ENCODE data around the gene ITPKB.

The ITPKB gene

DNA sequence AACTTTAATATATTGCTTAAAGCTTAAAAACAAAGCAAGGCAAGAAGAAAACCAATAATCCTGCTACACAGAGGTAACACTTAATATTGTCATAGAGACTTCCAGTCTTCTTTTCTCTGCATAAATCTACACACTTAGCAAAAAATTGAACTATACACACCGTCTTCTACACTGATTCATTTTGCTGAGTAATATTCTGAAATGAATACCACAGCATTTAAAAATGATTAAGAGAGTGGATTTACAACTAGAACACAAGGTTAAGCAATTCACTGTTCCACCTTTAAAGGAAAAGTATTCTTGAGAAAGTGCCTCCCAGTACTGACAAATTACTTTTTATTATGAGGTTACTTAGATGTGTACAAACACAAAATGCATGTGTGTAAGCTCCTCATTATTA, 22.2 kb upstream of the ITPKB start:
- Histone ChIP-seq H3K27me3 (ENCODE audit: insufficient read depth, poor library complexity, severe bottlenecking) (peaks cover 2% of the 10 kb centered on the region), H3K4me3 (replicated peaks; ENCODE audit: insufficient read depth, low read length) (no peak overlapping the region), H3K27ac (replicated peaks) (no peak overlapping the region)
- no peak for TF ChIP-seq GABPA (IDR thresholded peaks at IDR 0.05; ENCODE audit: low read depth)
- TF ChIP-seq, protein P1, sequence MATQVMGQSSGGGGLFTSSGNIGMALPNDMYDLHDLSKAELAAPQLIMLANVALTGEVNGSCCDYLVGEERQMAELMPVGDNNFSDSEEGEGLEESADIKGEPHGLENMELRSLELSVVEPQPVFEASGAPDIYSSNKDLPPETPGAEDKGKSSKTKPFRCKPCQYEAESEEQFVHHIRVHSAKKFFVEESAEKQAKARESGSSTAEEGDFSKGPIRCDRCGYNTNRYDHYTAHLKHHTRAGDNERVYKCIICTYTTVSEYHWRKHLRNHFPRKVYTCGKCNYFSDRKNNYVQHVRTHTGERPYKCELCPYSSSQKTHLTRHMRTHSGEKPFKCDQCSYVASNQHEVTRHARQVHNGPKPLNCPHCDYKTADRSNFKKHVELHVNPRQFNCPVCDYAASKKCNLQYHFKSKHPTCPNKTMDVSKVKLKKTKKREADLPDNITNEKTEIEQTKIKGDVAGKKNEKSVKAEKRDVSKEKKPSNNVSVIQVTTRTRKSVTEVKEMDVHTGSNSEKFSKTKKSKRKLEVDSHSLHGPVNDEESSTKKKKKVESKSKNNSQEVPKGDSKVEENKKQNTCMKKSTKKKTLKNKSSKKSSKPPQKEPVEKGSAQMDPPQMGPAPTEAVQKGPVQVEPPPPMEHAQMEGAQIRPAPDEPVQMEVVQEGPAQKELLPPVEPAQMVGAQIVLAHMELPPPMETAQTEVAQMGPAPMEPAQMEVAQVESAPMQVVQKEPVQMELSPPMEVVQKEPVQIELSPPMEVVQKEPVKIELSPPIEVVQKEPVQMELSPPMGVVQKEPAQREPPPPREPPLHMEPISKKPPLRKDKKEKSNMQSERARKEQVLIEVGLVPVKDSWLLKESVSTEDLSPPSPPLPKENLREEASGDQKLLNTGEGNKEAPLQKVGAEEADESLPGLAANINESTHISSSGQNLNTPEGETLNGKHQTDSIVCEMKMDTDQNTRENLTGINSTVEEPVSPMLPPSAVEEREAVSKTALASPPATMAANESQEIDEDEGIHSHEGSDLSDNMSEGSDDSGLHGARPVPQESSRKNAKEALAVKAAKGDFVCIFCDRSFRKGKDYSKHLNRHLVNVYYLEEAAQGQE (IDR thresholded peaks at IDR 0.05; ENCODE audit: insufficient replicate concordance, low read depth): no peak
- no peak for DNase-seq (ENCODE audit: low read depth in 1 of 2, low spot score in 1 of 2)

DNA sequence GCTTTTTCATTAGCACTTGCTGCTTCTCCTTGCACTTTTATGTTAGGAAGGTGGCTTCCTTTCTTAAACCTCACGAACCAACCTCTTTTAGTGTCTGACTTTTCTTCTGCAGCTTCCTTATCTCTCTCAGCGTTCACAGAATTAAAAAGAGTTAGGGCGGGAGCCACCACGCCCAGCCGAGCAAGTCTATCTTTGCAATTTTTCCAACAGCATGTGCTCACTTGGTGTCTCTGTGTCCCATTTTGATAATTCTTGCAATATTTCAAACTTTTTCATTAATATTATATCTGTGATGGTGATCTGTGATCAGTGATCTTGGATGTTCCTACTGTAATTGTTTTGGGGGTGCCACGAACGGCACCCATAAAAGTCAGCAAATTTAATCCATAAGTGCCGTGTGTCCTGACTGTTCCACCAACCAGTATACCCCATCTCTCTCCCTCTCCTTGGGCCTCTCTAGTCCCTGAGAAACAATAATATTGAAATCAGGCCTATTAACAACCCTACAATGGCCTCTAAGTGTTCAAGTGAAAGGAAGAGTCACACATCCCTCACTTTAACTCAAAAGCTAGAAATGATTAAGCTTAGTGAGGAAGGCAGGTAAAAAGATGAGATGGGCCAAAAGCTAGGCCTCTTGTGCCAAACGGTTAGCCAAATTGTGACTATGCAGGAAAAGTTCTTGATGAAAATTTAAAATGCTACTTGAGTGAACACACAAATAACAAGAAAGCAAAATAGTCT, 15.9 kb upstream of the ITPKB start:
- DNase-seq (ENCODE audit: low read depth in 1 of 2, low spot score in 1 of 2): no peak
- Histone ChIP-seq H3K27me3 (ENCODE audit: insufficient read depth, poor library complexity, severe bottlenecking) (no peaks in the 10 kb centered on the region), H3K27ac (replicated peaks) (no peak overlapping the region), H3K4me3 (replicated peaks; ENCODE audit: insufficient read depth, low read length) (no peak overlapping the region)
- TF ChIP-seq SPI1 (IDR thresholded peaks at IDR 0.05; ENCODE audit: borderline replicate concordance, low read depth): no peak
- TF ChIP-seq GABPA (IDR thresholded peaks at IDR 0.05; ENCODE audit: low read depth): no peak
- no peak for TF ChIP-seq POLR2AphosphoS5 (IDR thresholded peaks at IDR 0.05; ENCODE audit: low read depth)

DNA sequence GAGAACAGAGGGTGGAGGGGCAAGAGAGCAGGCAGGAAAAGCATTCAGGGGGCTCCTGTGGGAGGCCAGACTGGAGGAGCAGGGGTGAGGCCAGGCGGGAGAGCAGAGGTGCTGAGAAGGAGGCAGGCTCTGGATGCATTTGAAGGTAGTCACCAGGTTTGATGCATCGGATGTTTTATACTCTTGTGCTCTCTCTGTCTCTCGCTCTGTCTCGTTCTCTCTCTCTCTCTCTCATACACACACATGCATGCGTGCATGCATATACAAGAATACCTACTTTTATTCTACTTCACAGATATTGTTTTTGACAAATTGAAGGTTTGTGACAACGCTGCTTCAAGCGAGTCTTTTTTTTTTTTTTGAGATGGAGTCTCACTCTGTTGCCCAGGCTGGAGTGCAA, 15.0 kb upstream of the ITPKB start:
- DNase-seq (ENCODE audit: low read depth in 1 of 2, low spot score in 1 of 2): no peak

DNA sequence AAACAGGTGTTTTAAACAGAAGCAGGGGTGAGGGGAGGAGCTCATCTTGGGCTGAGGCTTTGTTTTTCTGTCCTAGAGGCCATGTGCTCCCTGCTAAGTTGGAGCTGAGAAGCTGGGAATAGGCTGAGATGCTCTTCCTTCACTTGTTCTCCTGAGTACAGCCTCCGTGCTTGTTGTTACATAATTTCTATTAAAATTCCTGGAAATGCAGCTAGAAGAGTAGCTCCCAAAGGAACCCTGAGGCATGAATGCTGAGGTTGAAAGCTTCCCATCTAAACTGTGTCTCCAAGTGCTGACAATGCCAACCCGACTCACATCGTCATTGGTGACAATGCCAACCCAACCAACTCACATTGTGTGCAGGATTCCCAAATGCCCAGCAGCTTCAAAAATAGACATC, 12.6 kb upstream of the ITPKB start:
- Histone ChIP-seq H3K4me3 (replicated peaks; ENCODE audit: insufficient read depth, low read length) (no peak overlapping the region), H3K27ac (replicated peaks) (no peak overlapping the region), H3K27me3 (ENCODE audit: insufficient read depth, poor library complexity, severe bottlenecking) (no peaks in the 10 kb centered on the region)
- no peak for DNase-seq (ENCODE audit: low read depth in 1 of 2, low spot score in 1 of 2)
- TF ChIP-seq, protein P2, sequence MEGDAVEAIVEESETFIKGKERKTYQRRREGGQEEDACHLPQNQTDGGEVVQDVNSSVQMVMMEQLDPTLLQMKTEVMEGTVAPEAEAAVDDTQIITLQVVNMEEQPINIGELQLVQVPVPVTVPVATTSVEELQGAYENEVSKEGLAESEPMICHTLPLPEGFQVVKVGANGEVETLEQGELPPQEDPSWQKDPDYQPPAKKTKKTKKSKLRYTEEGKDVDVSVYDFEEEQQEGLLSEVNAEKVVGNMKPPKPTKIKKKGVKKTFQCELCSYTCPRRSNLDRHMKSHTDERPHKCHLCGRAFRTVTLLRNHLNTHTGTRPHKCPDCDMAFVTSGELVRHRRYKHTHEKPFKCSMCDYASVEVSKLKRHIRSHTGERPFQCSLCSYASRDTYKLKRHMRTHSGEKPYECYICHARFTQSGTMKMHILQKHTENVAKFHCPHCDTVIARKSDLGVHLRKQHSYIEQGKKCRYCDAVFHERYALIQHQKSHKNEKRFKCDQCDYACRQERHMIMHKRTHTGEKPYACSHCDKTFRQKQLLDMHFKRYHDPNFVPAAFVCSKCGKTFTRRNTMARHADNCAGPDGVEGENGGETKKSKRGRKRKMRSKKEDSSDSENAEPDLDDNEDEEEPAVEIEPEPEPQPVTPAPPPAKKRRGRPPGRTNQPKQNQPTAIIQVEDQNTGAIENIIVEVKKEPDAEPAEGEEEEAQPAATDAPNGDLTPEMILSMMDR (IDR thresholded peaks at IDR 0.05; ENCODE audit: insufficient read depth, low read length): no peak
- TF ChIP-seq, protein P1 (IDR thresholded peaks at IDR 0.05; ENCODE audit: insufficient replicate concordance, low read depth): no peak
- TF ChIP-seq GABPA (IDR thresholded peaks at IDR 0.05; ENCODE audit: low read depth) (no peak), POLR2AphosphoS5 (IDR thresholded peaks at IDR 0.05; ENCODE audit: low read depth) (no peak), SPI1 (IDR thresholded peaks at IDR 0.05; ENCODE audit: borderline replicate concordance, low read depth) (no peak)

More for the DNA sequence above, 15.0 kb upstream of the ITPKB start:
- no peak for TF ChIP-seq POLR2AphosphoS5 (IDR thresholded peaks at IDR 0.05; ENCODE audit: low read depth)
- TF ChIP-seq, protein P2 (IDR thresholded peaks at IDR 0.05; ENCODE audit: insufficient read depth, low read length): no peak
- TF ChIP-seq SPI1 (IDR thresholded peaks at IDR 0.05; ENCODE audit: borderline replicate concordance, low read depth): no peak
- TF ChIP-seq GABPA (IDR thresholded peaks at IDR 0.05; ENCODE audit: low read depth): no peak
- TF ChIP-seq, protein P1 (IDR thresholded peaks at IDR 0.05; ENCODE audit: insufficient replicate concordance, low read depth): no peak
- H3K27me3 ChIP-seq (ENCODE audit: insufficient read depth, poor library complexity, severe bottlenecking): no peaks in the 10 kb centered on the region
- no peak overlapping the region for H3K4me3 ChIP-seq (replicated peaks; ENCODE audit: insufficient read depth, low read length)
- H3K27ac ChIP-seq (replicated peaks): no peak overlapping the region
